Activated CD8-positive, alpha-beta T cell treated with anti-CD3 and anti-CD28 coated beads for 36 hours (primary cell): ENCODE results near the gene PRTN3. TPM values are rescaled to one million over a fixed set of nuclear protein-coding genes. Genes with fewer than 3 reads are reported as not detected.

Experiments
- ATAC-seq: fragments of 200-7000 bp; cut with Tn5 transposase; one replicate; pipeline ENCODE4 v1.10.0; 2021; ENCODE audit warnings: mild to moderate bottlenecking, moderate library complexity
- CTCF ChIA-PET: fragments of 350-600 bp; sonication (Branson Sonifier 250); formaldehyde crosslinking; loops from one replicate; lab custom pipeline; 2021; ENCODE audit warnings: antibody characterized with exemption; lab: Charles Lee
- POLR2A ChIA-PET: fragments of 350-600 bp; sonication (Branson Sonifier 250); formaldehyde crosslinking; loops from one replicate; lab custom pipeline; 2021; ENCODE audit warnings: antibody characterized with exemption; lab: Charles Lee
- DNase-seq: peaks from one replicate; pipeline ENCODE4 v3.0.0-alpha.2; 2020
- H3K27ac Mint-ChIP-seq: one replicate; pipeline ENCODE4 v1.8.0; 2021; ENCODE audit warnings: mild to moderate bottlenecking, mixed read lengths
- H3K27me3 Mint-ChIP-seq: one replicate; pipeline ENCODE4 v1.8.0; 2021; ENCODE audit warnings: mixed read lengths
- H3K36me3 Mint-ChIP-seq: one replicate; pipeline ENCODE4 v1.8.0; 2021; ENCODE audit warnings: low read depth, mixed read lengths
- H3K4me1 Mint-ChIP-seq: one replicate; pipeline ENCODE4 v1.8.0; 2021; ENCODE audit warnings: low read depth, mixed read lengths
- H3K4me3 Mint-ChIP-seq: one replicate; pipeline ENCODE4 v1.8.0; 2021; ENCODE audit warnings: mild to moderate bottlenecking, moderate library complexity, mixed read lengths
- H3K9me3 Mint-ChIP-seq: one replicate; pipeline ENCODE4 v1.8.0; 2021; ENCODE audit warnings: mixed read lengths
- intact Hi-C: fragments of 100-400 bp; cut with micrococcal nuclease; formaldehyde crosslinking; loops from one replicate; pipeline ENCODE4 v1.10.0; 2022
- microRNA-seq: library from miRNA; unstranded; fragments of <30 nt; microRNA quantifications from one replicate; pipeline ENCODE4 v1.2.0, GENCODE V29; 2022; ENCODE audit warnings: borderline microRNAs expressed, borderline replicate concordance
- total RNA-seq, 2 experiments: library from RNA; stranded (reverse); gene quantifications; one replicate each; pipeline ENCODE4 v1.2.3, GENCODE V29; 2021
- TF ChIP-seq, protein P1 (sequence below): fragments of 200-600 bp; IDR thresholded peaks from one replicate; pipeline ENCODE4 v1.8.0; 2022; ENCODE audit warnings: antibody characterized with exemption, mild to moderate bottlenecking

The PRTN3 gene
- total RNA-seq, 2 experiments from 2014 or later: not detected

DNA sequence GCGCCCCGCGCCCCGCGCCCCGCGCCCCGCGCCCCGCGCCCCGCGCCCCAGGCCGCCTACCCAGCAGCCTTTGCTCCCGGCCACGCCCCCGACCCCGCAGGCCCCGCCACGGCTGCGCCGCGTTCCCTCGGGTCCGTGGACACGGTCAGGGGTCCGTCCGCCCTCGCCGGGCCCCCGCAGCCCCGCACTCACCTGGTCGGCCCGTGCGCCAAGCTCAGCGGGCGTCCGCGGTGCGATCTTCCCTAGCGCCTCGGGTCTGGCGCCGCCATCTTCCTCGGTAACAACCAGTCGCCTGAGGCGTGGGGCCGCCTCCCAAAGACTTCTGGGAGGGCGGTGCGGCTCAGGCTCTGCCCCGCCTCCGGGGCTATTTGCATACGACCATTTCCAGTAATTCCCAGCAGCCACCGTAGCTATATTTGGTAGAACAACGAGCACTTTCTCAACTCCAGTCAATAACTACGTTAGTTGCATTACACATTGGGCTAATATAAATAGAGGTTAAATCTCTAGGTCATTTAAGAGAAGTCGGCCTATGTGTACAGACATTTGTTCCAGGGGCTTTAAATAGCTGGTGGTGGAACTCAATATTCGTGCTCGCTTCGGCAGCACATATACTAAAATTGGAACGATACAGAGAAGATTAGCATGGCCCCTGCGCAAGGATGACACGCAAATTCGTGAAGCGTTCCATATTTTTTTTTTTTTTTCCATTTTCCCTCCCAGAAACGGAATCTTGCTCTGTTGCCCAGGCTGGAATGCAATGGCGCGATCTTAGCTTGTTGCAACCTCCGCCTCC lies 52.3 kb downstream of the PRTN3 start, which contains the start of the genes MED16 and RNU6-9:
MED16 (minus strand) TSS at position 294 of the 796 bp plus-strand sequence. CDS start 2,056 bp downstream, outside the sequence.
RNU6-9 (plus strand) TSS at position 591 of the 796 bp plus-strand sequence.
- peak; percentile 92 for ATAC-seq
- Mint-ChIP-seq H3K27ac (peak within 1 kb of the TSS; percentile 99), H3K27me3 (no peaks in the 10 kb centered on the region), H3K9me3 (no peaks in the 10 kb centered on the region), H3K4me1 (peaks cover 13% of the 10 kb centered on the region), H3K36me3 (peaks cover 4% of the 10 kb centered on the region), H3K4me3 (peak within 1 kb of the TSS; percentile 76)
- TF ChIP-seq, protein P1, sequence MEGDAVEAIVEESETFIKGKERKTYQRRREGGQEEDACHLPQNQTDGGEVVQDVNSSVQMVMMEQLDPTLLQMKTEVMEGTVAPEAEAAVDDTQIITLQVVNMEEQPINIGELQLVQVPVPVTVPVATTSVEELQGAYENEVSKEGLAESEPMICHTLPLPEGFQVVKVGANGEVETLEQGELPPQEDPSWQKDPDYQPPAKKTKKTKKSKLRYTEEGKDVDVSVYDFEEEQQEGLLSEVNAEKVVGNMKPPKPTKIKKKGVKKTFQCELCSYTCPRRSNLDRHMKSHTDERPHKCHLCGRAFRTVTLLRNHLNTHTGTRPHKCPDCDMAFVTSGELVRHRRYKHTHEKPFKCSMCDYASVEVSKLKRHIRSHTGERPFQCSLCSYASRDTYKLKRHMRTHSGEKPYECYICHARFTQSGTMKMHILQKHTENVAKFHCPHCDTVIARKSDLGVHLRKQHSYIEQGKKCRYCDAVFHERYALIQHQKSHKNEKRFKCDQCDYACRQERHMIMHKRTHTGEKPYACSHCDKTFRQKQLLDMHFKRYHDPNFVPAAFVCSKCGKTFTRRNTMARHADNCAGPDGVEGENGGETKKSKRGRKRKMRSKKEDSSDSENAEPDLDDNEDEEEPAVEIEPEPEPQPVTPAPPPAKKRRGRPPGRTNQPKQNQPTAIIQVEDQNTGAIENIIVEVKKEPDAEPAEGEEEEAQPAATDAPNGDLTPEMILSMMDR: no peak
- intact Hi-C loops: no loop called here
- ChIA-PET CTCF (interaction anchor here (0.8 to 1.5 kb wide), 7 partner anchors 9 to 123 kb away, joined by 3 to 6 read pairs (median 5); partner anchors contain the start of genes KISS1R and WDR18), POLR2A (interaction anchor here (0.6 to 1.9 kb wide), 11 partner anchors 9 to 133 kb away, joined by 3 to 15 read pairs (median 3); partner anchors contain the start of gene WDR18)
- DNase-seq: peak; percentile 95

DNA sequence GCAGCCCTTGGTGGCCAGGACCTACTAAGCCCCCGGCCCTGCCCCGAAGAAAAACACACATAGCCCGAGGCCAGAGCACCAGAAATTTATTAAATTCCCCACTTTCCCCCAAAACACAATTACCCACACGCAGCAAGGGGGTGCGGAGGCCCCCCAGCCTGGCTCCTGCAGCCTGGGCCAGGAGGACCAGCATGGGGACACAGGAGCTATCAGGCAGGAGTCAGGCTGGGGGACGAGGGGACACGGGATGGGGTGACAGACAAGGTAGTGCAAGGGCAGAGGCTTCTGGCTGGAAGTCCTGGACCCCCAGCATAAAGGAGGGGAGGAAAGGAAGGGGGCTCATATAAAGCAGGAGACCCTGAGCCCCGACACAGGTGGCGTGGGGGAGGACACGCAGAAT lies 55.6 kb downstream of the PRTN3 start:
- H3K27me3 Mint-ChIP-seq: no peaks in the 10 kb centered on the region
- DNase-seq (no peak), ATAC-seq (no peak)
- peaks cover 9% of the 10 kb centered on the region for H3K36me3 Mint-ChIP-seq
- no peaks in the 10 kb centered on the region for H3K9me3 Mint-ChIP-seq
- no peak overlapping the region for H3K4me3 Mint-ChIP-seq
- POLR2A ChIA-PET: interaction anchor here (0.7 kb wide), 2 partner anchors 13 to 42 kb away, joined by 3 read pairs; no protein-coding TSS in a partner anchor
- intact Hi-C loops: no loop called here
- H3K4me1 Mint-ChIP-seq: peaks cover 14% of the 10 kb centered on the region
- CTCF ChIA-PET: no interaction called here
- TF ChIP-seq, protein P1: no peak
- no peak overlapping the region for H3K27ac Mint-ChIP-seq

DNA sequence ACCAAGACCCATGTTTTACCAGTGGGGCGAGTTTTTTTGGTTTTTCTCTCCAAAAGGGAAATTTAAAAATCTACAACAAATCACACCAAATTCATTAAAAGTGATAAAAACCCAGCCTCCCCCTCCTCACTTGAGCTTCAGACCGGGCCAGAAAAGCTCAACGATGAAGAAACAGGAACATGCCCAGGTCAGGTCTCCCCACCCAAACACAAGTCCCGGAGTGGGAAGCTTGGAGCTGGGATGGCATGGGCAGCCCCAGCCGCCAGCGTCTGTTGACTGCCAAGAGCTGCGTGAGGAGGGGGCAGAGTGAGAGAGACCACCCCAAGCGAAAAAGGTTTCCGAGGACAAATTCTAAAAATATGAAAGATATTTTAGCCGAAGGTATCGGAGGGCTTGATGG lies 56.2 kb downstream of the PRTN3 start:
- intact Hi-C loops: no loop called here
- CTCF ChIA-PET: interaction anchor here (1.1 kb wide), 1 partner anchor 105 kb away, joined by 3 read pairs; no protein-coding TSS in a partner anchor
- no peak for DNase-seq
- no peaks in the 10 kb centered on the region for H3K9me3 Mint-ChIP-seq
- H3K4me1 Mint-ChIP-seq: peaks cover 15% of the 10 kb centered on the region
- H3K36me3 Mint-ChIP-seq: peaks cover 9% of the 10 kb centered on the region
- H3K27me3 Mint-ChIP-seq: no peaks in the 10 kb centered on the region
- TF ChIP-seq, protein P1: no peak
- no peak overlapping the region for H3K27ac Mint-ChIP-seq
- no peak for ATAC-seq
- POLR2A ChIA-PET: interaction anchor here (0.7 kb wide), 1 partner anchor 12 kb away, joined by 3 read pairs; no protein-coding TSS in a partner anchor
- no peak overlapping the region for H3K4me3 Mint-ChIP-seq

DNA sequence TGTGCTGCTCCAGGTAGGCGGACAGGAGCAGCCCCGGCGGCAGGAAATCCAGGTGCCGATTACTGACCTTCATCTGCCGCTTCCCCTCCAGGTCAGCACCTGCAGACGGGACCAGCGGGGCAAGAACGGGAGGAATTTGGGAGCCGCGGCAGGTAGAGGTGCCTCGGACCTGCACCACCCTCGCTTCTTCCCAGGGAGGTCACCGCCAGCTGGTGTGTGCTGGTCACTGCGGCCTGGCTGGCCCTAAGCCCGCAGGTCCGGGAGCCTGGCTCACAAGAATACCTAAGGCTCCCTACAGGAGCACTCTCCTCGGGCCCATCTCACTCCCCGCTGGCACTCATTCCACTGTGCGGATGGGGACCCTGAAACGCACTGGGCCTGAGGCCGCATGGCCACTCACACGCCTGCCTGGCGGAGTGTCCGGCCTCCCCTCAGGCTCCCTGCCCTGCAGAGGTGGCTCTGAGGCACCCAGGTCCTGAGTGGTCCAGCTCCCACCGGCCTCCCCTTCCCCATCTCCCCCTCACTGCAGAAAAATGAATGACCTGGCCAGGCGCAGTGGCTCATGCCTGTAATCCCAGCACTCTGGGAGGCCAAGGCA lies 56.7 kb downstream of the PRTN3 start:
- intact Hi-C loops: no loop called here
- no peak overlapping the region for H3K27ac Mint-ChIP-seq
- H3K36me3 Mint-ChIP-seq: peaks cover 9% of the 10 kb centered on the region
- POLR2A ChIA-PET: interaction anchor here (0.7 to 1.2 kb wide), 2 partner anchors 12 kb away, joined by 3 read pairs; no protein-coding TSS in a partner anchor
- DNase-seq (no peak), ATAC-seq (no peak)
- no peak overlapping the region for H3K4me3 Mint-ChIP-seq
- no peaks in the 10 kb centered on the region for H3K27me3 Mint-ChIP-seq
- TF ChIP-seq, protein P1: no peak
- no peaks in the 10 kb centered on the region for H3K9me3 Mint-ChIP-seq
- CTCF ChIA-PET: interaction anchor here (1.1 kb wide), 1 partner anchor 104 kb away, joined by 3 read pairs; no protein-coding TSS in a partner anchor
- peaks cover 12% of the 10 kb centered on the region for H3K4me1 Mint-ChIP-seq

Small RNA genes within 50 kb of the gene (microRNA-seq; reads per million reads assigned to microRNA genes)
- gene MIR3187 (48.4 reads per million, percentile 57 among the genes with 10 or more reads in this experiment), gene MIR4745 (12.4 reads per million, percentile 38 among the genes with 10 or more reads in this experiment)

Other genes with a start within 250 kb of the PRTN3 start
- gene POLRMT, start 207.5 kb upstream of the PRTN3 start, total RNA-seq: 10 to 100 TPM; 66.6 to 67.9 TPM
- gene FGF22, start 201.1 kb upstream of the PRTN3 start, total RNA-seq: under 1 TPM in 1 of 2 experiments, not detected in 1; 0.16 TPM
- gene RNF126, start 177.8 kb upstream of the PRTN3 start, total RNA-seq: 100 to 1,000 TPM in 1 of 2 experiments, 10 to 100 TPM in 1; 99.1 to 101 TPM
- gene FSTL3, start 164.6 kb upstream of the PRTN3 start, total RNA-seq: 10 to 100 TPM; 12.3 TPM
- not detected for gene PRSS57, start 145.5 kb upstream of the PRTN3 start, total RNA-seq
- gene PALM, start 132.1 kb upstream of the PRTN3 start, total RNA-seq: under 1 TPM; 0.22 to 0.36 TPM
- gene MISP, start 89.9 kb upstream of the PRTN3 start, total RNA-seq: not detected
- gene PTBP1, start 43.5 kb upstream of the PRTN3 start, total RNA-seq: 100 to 1,000 TPM; 581 to 582 TPM
- gene PLPPR3, start 19.0 kb upstream of the PRTN3 start, total RNA-seq: not detected
- not detected for gene AZU1, start 13.2 kb upstream of the PRTN3 start, total RNA-seq
- gene ELANE, start 11.3 kb downstream of the PRTN3 start, total RNA-seq: not detected
- gene CFD, start 18.7 kb downstream of the PRTN3 start, total RNA-seq: 1 to 10 TPM in 1 of 2 experiments, under 1 TPM in 1; 0.60 to 1.4 TPM
- gene MED16, start 52.2 kb downstream of the PRTN3 start, total RNA-seq: 10 to 100 TPM; 37.6 to 37.8 TPM
- gene RNU6-9, start 52.5 kb downstream of the PRTN3 start, total RNA-seq: not detected
- gene R3HDM4, start 72.2 kb downstream of the PRTN3 start, total RNA-seq: 10 to 100 TPM; 58.4 to 61.5 TPM
- gene KISS1R, start 76.3 kb downstream of the PRTN3 start, total RNA-seq: 10 to 100 TPM; 14.0 to 15.5 TPM
- 10 to 100 TPM; 18.7 to 22.1 TPM for gene ARID3A, start 85.0 kb downstream of the PRTN3 start, total RNA-seq
- gene WDR18, start 143.3 kb downstream of the PRTN3 start, total RNA-seq: 10 to 100 TPM; 75.3 to 78.1 TPM
- gene GRIN3B, start 159.4 kb downstream of the PRTN3 start, total RNA-seq: under 1 TPM in 1 of 2 experiments, not detected in 1; 0.07 TPM
- 100 to 1,000 TPM; 115 to 117 TPM for gene TMEM259, start 180.1 kb downstream of the PRTN3 start, total RNA-seq
- not detected for gene RNU6-2, start 180.5 kb downstream of the PRTN3 start, total RNA-seq
- 10 to 100 TPM; 97.4 to 98.3 TPM for gene CNN2, start 185.6 kb downstream of the PRTN3 start, total RNA-seq
- 10 to 100 TPM; 14.0 to 14.6 TPM for gene ABCA7, start 199.1 kb downstream of the PRTN3 start, total RNA-seq
- 100 to 1,000 TPM; 136 to 150 TPM for gene ARHGAP45, start 226.2 kb downstream of the PRTN3 start, total RNA-seq